ENCODE results near the gene KCNJ15.

Gene KCNJ15

GRCh38 chr21:38287476-38287875, 30.7 kb downstream of the KCNJ15 start:
- Histone ChIP-seq H3K9me3 (ENCODE audit: control insufficient read depth, insufficient read depth, low read depth, low read length) (no peaks in the 10 kb centered on the region), H3K4me1 (ENCODE audit: control insufficient read depth, insufficient read depth, low read length) (0 out of 2 replicates have a peak, but pooled peaks cover 5% of the 10 kb centered on the region), H3K36me3 (ENCODE audit: control insufficient read depth, insufficient read depth, low read length) (no peaks in the 10 kb centered on the region), H3K27me3 (ENCODE audit: control insufficient read depth, insufficient read depth, low read length) (peaks cover 3% of the 10 kb centered on the region; the same call in 1 of the 2 replicates), H3K9ac (ENCODE audit: low read length) (no peak overlapping the region), H3K4me3 (ENCODE audit: low read depth, low read length) (no peak overlapping the region), H3K27ac (ENCODE audit: low read depth, low read length) (no peak overlapping the region)

GRCh38 chr21:38289705-38290485, 33.1 kb downstream of the KCNJ15 start:
- H3K27ac ChIP-seq (ENCODE audit: low read depth, low read length), result no peak overlapping the region
- no peaks in the 10 kb centered on the region for H3K9me3 ChIP-seq (ENCODE audit: control insufficient read depth, insufficient read depth, low read depth, low read length)
- H3K4me3 ChIP-seq (ENCODE audit: low read depth, low read length), result no peak overlapping the region
- H3K36me3 ChIP-seq (ENCODE audit: control insufficient read depth, insufficient read depth, low read length), result no peaks in the 10 kb centered on the region
- H3K4me1 ChIP-seq (ENCODE audit: control insufficient read depth, insufficient read depth, low read length), result 0 out of 2 replicates have a peak, but pooled peaks cover 5% of the 10 kb centered on the region
- no peak overlapping the region for H3K9ac ChIP-seq (ENCODE audit: low read length)
- H3K27me3 ChIP-seq (ENCODE audit: control insufficient read depth, insufficient read depth, low read length), result no peaks in the 10 kb centered on the region

- no peaks in the 10 kb centered on the region for H3K9me3 ChIP-seq (ENCODE audit: control insufficient read depth, insufficient read depth, low read depth, low read length)
- no peak overlapping the region for H3K27ac ChIP-seq (ENCODE audit: low read depth, low read length)
- H3K4me1 ChIP-seq (ENCODE audit: control insufficient read depth, insufficient read depth, low read length), result 0 out of 2 replicates have a peak, but pooled peaks cover 5% of the 10 kb centered on the region
- H3K36me3 ChIP-seq (ENCODE audit: control insufficient read depth, insufficient read depth, low read length), result no peaks in the 10 kb centered on the region
- H3K27me3 ChIP-seq (ENCODE audit: control insufficient read depth, insufficient read depth, low read length), result no peaks in the 10 kb centered on the region
- no peak overlapping the region for H3K4me3 ChIP-seq (ENCODE audit: low read depth, low read length)
- H3K9ac ChIP-seq (ENCODE audit: low read length), result no peak overlapping the region
Observed at GRCh38 chr21:38290809-38291208, 34.0 kb downstream of the KCNJ15 start.

- Histone ChIP-seq H3K36me3 (ENCODE audit: control insufficient read depth, insufficient read depth, low read length) (no peaks in the 10 kb centered on the region), H3K27me3 (ENCODE audit: control insufficient read depth, insufficient read depth, low read length) (no peaks in the 10 kb centered on the region), H3K4me3 (ENCODE audit: low read depth, low read length) (no peak overlapping the region), H3K27ac (ENCODE audit: low read depth, low read length) (no peak overlapping the region), H3K9me3 (ENCODE audit: control insufficient read depth, insufficient read depth, low read depth, low read length) (no peaks in the 10 kb centered on the region), H3K9ac (ENCODE audit: low read length) (no peak overlapping the region), H3K4me1 (ENCODE audit: control insufficient read depth, insufficient read depth, low read length) (peaks cover 11% of the 10 kb centered on the region)
Observed at GRCh38 chr21:38291874-38292273, 35.1 kb downstream of the KCNJ15 start.

- H3K27me3 ChIP-seq (ENCODE audit: control insufficient read depth, insufficient read depth, low read length), result no peaks in the 10 kb centered on the region
- H3K9ac ChIP-seq (ENCODE audit: low read length), result no peak overlapping the region
- no peaks in the 10 kb centered on the region for H3K36me3 ChIP-seq (ENCODE audit: control insufficient read depth, insufficient read depth, low read length)
- H3K4me1 ChIP-seq (ENCODE audit: control insufficient read depth, insufficient read depth, low read length), result peaks cover 18% of the 10 kb centered on the region
- no peaks in the 10 kb centered on the region for H3K9me3 ChIP-seq (ENCODE audit: control insufficient read depth, insufficient read depth, low read depth, low read length)
- no peak overlapping the region for H3K4me3 ChIP-seq (ENCODE audit: low read depth, low read length)
- H3K27ac ChIP-seq (ENCODE audit: low read depth, low read length), result no peak overlapping the region
Observed at GRCh38 chr21:38293113-38293512, 36.3 kb downstream of the KCNJ15 start.

- H3K27ac ChIP-seq (ENCODE audit: low read depth, low read length), result no peak overlapping the region
- no peak overlapping the region for H3K9ac ChIP-seq (ENCODE audit: low read length)
- H3K27me3 ChIP-seq (ENCODE audit: control insufficient read depth, insufficient read depth, low read length), result no peaks in the 10 kb centered on the region
- no peaks in the 10 kb centered on the region for H3K36me3 ChIP-seq (ENCODE audit: control insufficient read depth, insufficient read depth, low read length)
- peaks cover 18% of the 10 kb centered on the region for H3K4me1 ChIP-seq (ENCODE audit: control insufficient read depth, insufficient read depth, low read length)
- no peak overlapping the region for H3K4me3 ChIP-seq (ENCODE audit: low read depth, low read length)
- no peaks in the 10 kb centered on the region for H3K9me3 ChIP-seq (ENCODE audit: control insufficient read depth, insufficient read depth, low read depth, low read length)
Observed at GRCh38 chr21:38293765-38294164, 37.0 kb downstream of the KCNJ15 start.

- Histone ChIP-seq H3K9ac (ENCODE audit: low read length) (no peak overlapping the region), H3K27ac (ENCODE audit: low read depth, low read length) (no peak overlapping the region), H3K4me1 (ENCODE audit: control insufficient read depth, insufficient read depth, low read length) (peaks cover 17% of the 10 kb centered on the region), H3K27me3 (ENCODE audit: control insufficient read depth, insufficient read depth, low read length) (no peaks in the 10 kb centered on the region), H3K36me3 (ENCODE audit: control insufficient read depth, insufficient read depth, low read length) (no peaks in the 10 kb centered on the region), H3K9me3 (ENCODE audit: control insufficient read depth, insufficient read depth, low read depth, low read length) (no peaks in the 10 kb centered on the region), H3K4me3 (ENCODE audit: low read depth, low read length) (no peak overlapping the region)
Observed at GRCh38 chr21:38294609-38295008, 37.8 kb downstream of the KCNJ15 start.

- Histone ChIP-seq H3K9me3 (ENCODE audit: control insufficient read depth, insufficient read depth, low read depth, low read length) (no peaks in the 10 kb centered on the region), H3K36me3 (ENCODE audit: control insufficient read depth, insufficient read depth, low read length) (no peaks in the 10 kb centered on the region), H3K9ac (ENCODE audit: low read length) (no peak overlapping the region), H3K27me3 (ENCODE audit: control insufficient read depth, insufficient read depth, low read length) (no peaks in the 10 kb centered on the region), H3K27ac (ENCODE audit: low read depth, low read length) (no peak overlapping the region), H3K4me1 (ENCODE audit: control insufficient read depth, insufficient read depth, low read length) (peaks cover 13% of the 10 kb centered on the region), H3K4me3 (ENCODE audit: low read depth, low read length) (no peak overlapping the region)
Observed at GRCh38 chr21:38295997-38296764, 39.4 kb downstream of the KCNJ15 start.

GRCh38 chr21:38297194-38297631, 40.4 kb downstream of the KCNJ15 start:
- no peaks in the 10 kb centered on the region for H3K9me3 ChIP-seq (ENCODE audit: control insufficient read depth, insufficient read depth, low read depth, low read length)
- no peak overlapping the region for H3K27ac ChIP-seq (ENCODE audit: low read depth, low read length)
- H3K36me3 ChIP-seq (ENCODE audit: control insufficient read depth, insufficient read depth, low read length), result no peaks in the 10 kb centered on the region
- no peaks in the 10 kb centered on the region for H3K27me3 ChIP-seq (ENCODE audit: control insufficient read depth, insufficient read depth, low read length)
- no peak overlapping the region for H3K4me3 ChIP-seq (ENCODE audit: low read depth, low read length)
- H3K4me1 ChIP-seq (ENCODE audit: control insufficient read depth, insufficient read depth, low read length), result peaks cover 15% of the 10 kb centered on the region
- no peak overlapping the region for H3K9ac ChIP-seq (ENCODE audit: low read length)

GRCh38 chr21:38297871-38298270, 41.1 kb downstream of the KCNJ15 start:
- H3K27me3 ChIP-seq (ENCODE audit: control insufficient read depth, insufficient read depth, low read length), result no peaks in the 10 kb centered on the region
- no peaks in the 10 kb centered on the region for H3K9me3 ChIP-seq (ENCODE audit: control insufficient read depth, insufficient read depth, low read depth, low read length)
- H3K36me3 ChIP-seq (ENCODE audit: control insufficient read depth, insufficient read depth, low read length), result no peaks in the 10 kb centered on the region
- H3K9ac ChIP-seq (ENCODE audit: low read length), result no peak overlapping the region
- H3K4me1 ChIP-seq (ENCODE audit: control insufficient read depth, insufficient read depth, low read length), result peaks cover 15% of the 10 kb centered on the region
- H3K27ac ChIP-seq (ENCODE audit: low read depth, low read length), result no peak overlapping the region
- H3K4me3 ChIP-seq (ENCODE audit: low read depth, low read length), result no peak overlapping the region

GRCh38 chr21:38298832-38299231, 42.0 kb downstream of the KCNJ15 start:
- no peaks in the 10 kb centered on the region for H3K36me3 ChIP-seq (ENCODE audit: control insufficient read depth, insufficient read depth, low read length)
- no peaks in the 10 kb centered on the region for H3K9me3 ChIP-seq (ENCODE audit: control insufficient read depth, insufficient read depth, low read depth, low read length)
- H3K9ac ChIP-seq (ENCODE audit: low read length), result no peak overlapping the region
- H3K27ac ChIP-seq (ENCODE audit: low read depth, low read length), result no peak overlapping the region
- H3K4me1 ChIP-seq (ENCODE audit: control insufficient read depth, insufficient read depth, low read length), result peaks cover 15% of the 10 kb centered on the region
- H3K27me3 ChIP-seq (ENCODE audit: control insufficient read depth, insufficient read depth, low read length), result no peaks in the 10 kb centered on the region
- H3K4me3 ChIP-seq (ENCODE audit: low read depth, low read length), result no peak overlapping the region

All from HUES6 (cell line).